Activated CD4-positive, alpha-beta memory T cell treated with anti-CD3 and anti-CD28 coated beads, Interleukin-2, amount 10 ng/mL, durations not matched to agents 7 days and 5 days (primary cell): ENCODE data around the gene RASGRP2. TPM values are rescaled to one million over a fixed set of nuclear protein-coding genes. Genes with fewer than 3 reads are reported as not detected.
A peak's percentile ranks its signal among the peaks of the same experiment; 100 is the strongest.

Experiments
- CTCF ChIA-PET: fragments of 350-600 bp; sonication (Branson Sonifier 250); formaldehyde crosslinking; loops from one replicate; lab custom pipeline; 2021; ENCODE audit warnings: antibody characterized with exemption, inconsistent platforms; lab: Charles Lee
- POLR2A ChIA-PET: fragments of 350-600 bp; sonication (Branson Sonifier 250); formaldehyde crosslinking; loops from one replicate; lab custom pipeline; 2021; ENCODE audit warnings: antibody characterized with exemption; lab: Charles Lee
- DNase-seq: peaks from one replicate; pipeline ENCODE4 v3.0.0-alpha.2; 2020
- H3K27ac Mint-ChIP-seq: one replicate; pipeline ENCODE4 v1.8.0; 2021; ENCODE audit warnings: mild to moderate bottlenecking, mixed read lengths
- H3K27me3 Mint-ChIP-seq: one replicate; pipeline ENCODE4 v1.8.0; 2021; ENCODE audit warnings: mixed read lengths
- H3K36me3 Mint-ChIP-seq: one replicate; pipeline ENCODE4 v1.8.0; 2021; ENCODE audit warnings: low read depth, mixed read lengths
- H3K4me1 Mint-ChIP-seq: one replicate; pipeline ENCODE4 v1.8.0; 2021; ENCODE audit warnings: mixed read lengths
- H3K4me3 Mint-ChIP-seq: one replicate; pipeline ENCODE4 v1.8.0; 2021; ENCODE audit warnings: mild to moderate bottlenecking, mixed read lengths
- H3K9me3 Mint-ChIP-seq: one replicate; pipeline ENCODE4 v1.8.0; 2021; ENCODE audit warnings: mixed read lengths
- total RNA-seq, 2 experiments: library from RNA; stranded (reverse); gene quantifications; one replicate each; pipeline ENCODE4 v1.2.3, GENCODE V29; 2021

Gene RASGRP2
- total RNA-seq, 2 experiments from 2014 or later: 179 to 183 TPM

GRCh38 chr11:64767344-64768299 lies 23.7 kb upstream of the RASGRP2 start:
- Mint-ChIP-seq H3K9me3 (no peaks in the 10 kb centered on the region), H3K36me3 (peaks cover 94% of the 10 kb centered on the region), H3K27ac (peak overlapping the region; percentile 85), H3K4me3 (no peak overlapping the region), H3K4me1 (peaks cover 90% of the 10 kb centered on the region), H3K27me3 (no peaks in the 10 kb centered on the region)
- POLR2A ChIA-PET: interaction anchor here (1.0 to 13.2 kb wide), 6 partner anchors 9 to 35 kb away, joined by 3 to 435 read pairs (median 6); partner anchors contain the start of genes RASGRP2 and SF1
- DNase-seq: peak; percentile 83
- CTCF ChIA-PET: interaction anchor here (0.9 to 3.1 kb wide), 6 partner anchors 9 to 26 kb away, joined by 3 to 20 read pairs (median 7); partner anchors contain the start of genes RASGRP2 and SF1

GRCh38 chr11:64766881-64767280 lies 22.9 kb upstream of the RASGRP2 start:
- DNase-seq: no peak
- H3K4me1 Mint-ChIP-seq: peaks cover 90% of the 10 kb centered on the region
- POLR2A ChIA-PET: interaction anchor here (1.0 to 13.2 kb wide), 5 partner anchors 10 to 35 kb away, joined by 4 to 435 read pairs (median 13); partner anchors contain the start of genes RASGRP2 and SF1

GRCh38 chr11:64765851-64766665 lies 22.1 kb upstream of the RASGRP2 start:
- peak overlapping the region; percentile 99 for H3K27ac Mint-ChIP-seq
- CTCF ChIA-PET: interaction anchor here (4.3 to 11.8 kb wide), 2 partner anchors 11 to 21 kb away, joined by 27 to 132 read pairs; partner anchors contain the start of genes RASGRP2 and SF1
- H3K4me3 Mint-ChIP-seq: no peak overlapping the region
- peaks cover 89% of the 10 kb centered on the region for H3K4me1 Mint-ChIP-seq
- no peaks in the 10 kb centered on the region for H3K9me3 Mint-ChIP-seq
- POLR2A ChIA-PET: interaction anchor here (7.9 to 13.2 kb wide), 2 partner anchors 11 to 20 kb away, joined by 151 to 435 read pairs; partner anchors contain the start of genes RASGRP2 and SF1
- H3K36me3 Mint-ChIP-seq: peaks cover 89% of the 10 kb centered on the region
- H3K27me3 Mint-ChIP-seq: no peaks in the 10 kb centered on the region
- no peak for DNase-seq

More at GRCh38 chr11:64766881-64767280, 22.9 kb upstream of the RASGRP2 start:
- Mint-ChIP-seq H3K36me3 (peaks cover 93% of the 10 kb centered on the region), H3K4me3 (no peak overlapping the region), H3K9me3 (no peaks in the 10 kb centered on the region), H3K27ac (peak overlapping the region; percentile 85), H3K27me3 (no peaks in the 10 kb centered on the region)
- CTCF ChIA-PET: interaction anchor here (1.9 to 11.8 kb wide), 4 partner anchors 10 to 23 kb away, joined by 10 to 132 read pairs (median 24); partner anchors contain the start of genes RASGRP2 and SF1

- ChIA-PET POLR2A (interaction anchor here (7.9 to 13.2 kb wide), 2 partner anchors 12 to 19 kb away, joined by 151 to 435 read pairs; partner anchors contain the start of genes RASGRP2 and SF1), CTCF (interaction anchor here (4.3 to 11.8 kb wide), 2 partner anchors 12 to 21 kb away, joined by 27 to 132 read pairs; partner anchors contain the start of genes RASGRP2 and SF1)
- Mint-ChIP-seq H3K4me1 (peaks cover 89% of the 10 kb centered on the region), H3K9me3 (no peaks in the 10 kb centered on the region), H3K4me3 (peak overlapping the region; percentile 72), H3K27ac (peak overlapping the region; percentile 99), H3K36me3 (peaks cover 87% of the 10 kb centered on the region), H3K27me3 (no peaks in the 10 kb centered on the region)
- DNase-seq: no peak
Observed at GRCh38 chr11:64765291-64765850, 21.4 kb upstream of the RASGRP2 start.

GRCh38 chr11:64764753-64765152 lies 20.8 kb upstream of the RASGRP2 start:
- no peak for DNase-seq
- Mint-ChIP-seq H3K4me3 (peak overlapping the region; percentile 72), H3K27ac (peak overlapping the region; percentile 99), H3K27me3 (no peaks in the 10 kb centered on the region), H3K4me1 (peaks cover 92% of the 10 kb centered on the region), H3K36me3 (peaks cover 85% of the 10 kb centered on the region), H3K9me3 (no peaks in the 10 kb centered on the region)
- POLR2A ChIA-PET: interaction anchor here (1.1 to 13.2 kb wide), 3 partner anchors 12 to 39 kb away, joined by 3 to 435 read pairs (median 151); partner anchors contain the start of genes RASGRP2 and SF1
- CTCF ChIA-PET: interaction anchor here (0.9 to 11.8 kb wide), 5 partner anchors 12 to 447 kb away, joined by 3 to 132 read pairs (median 4); partner anchors contain the start of genes MEN1, PRDX5, RASGRP2 and SF1

GRCh38 chr11:64764040-64764611 lies 20.2 kb upstream of the RASGRP2 start:
- H3K4me3 Mint-ChIP-seq: peak overlapping the region; percentile 72
- CTCF ChIA-PET: interaction anchor here (0.7 to 11.8 kb wide), 7 partner anchors 8 to 446 kb away, joined by 3 to 132 read pairs (median 4); partner anchors contain the start of genes MEN1, PRDX5, RASGRP2 and SF1
- no peaks in the 10 kb centered on the region for H3K9me3 Mint-ChIP-seq
- H3K4me1 Mint-ChIP-seq: peaks cover 87% of the 10 kb centered on the region
- POLR2A ChIA-PET: interaction anchor here (1.0 to 13.2 kb wide), 7 partner anchors 8 to 277 kb away, joined by 3 to 435 read pairs (median 6); partner anchors contain the start of genes MAP4K2, RASGRP2, SAC3D1 and SF1
- no peaks in the 10 kb centered on the region for H3K27me3 Mint-ChIP-seq
- peak; percentile 72 for DNase-seq
- peak overlapping the region; percentile 99 for H3K27ac Mint-ChIP-seq
- peaks cover 79% of the 10 kb centered on the region for H3K36me3 Mint-ChIP-seq

- peak; percentile 39 for DNase-seq
- ChIA-PET CTCF (interaction anchor here (0.7 to 11.8 kb wide), 6 partner anchors 9 to 446 kb away, joined by 3 to 132 read pairs (median 4); partner anchors contain the start of genes MEN1, PRDX5, RASGRP2 and SF1), POLR2A (interaction anchor here (0.7 to 13.2 kb wide), 11 partner anchors 8 to 277 kb away, joined by 3 to 435 read pairs (median 4); partner anchors contain the start of genes MAP4K2, RASGRP2, SAC3D1 and SF1)
- Mint-ChIP-seq H3K27me3 (no peaks in the 10 kb centered on the region), H3K4me1 (peaks cover 84% of the 10 kb centered on the region), H3K36me3 (peaks cover 74% of the 10 kb centered on the region), H3K27ac (peak overlapping the region; percentile 99), H3K9me3 (no peaks in the 10 kb centered on the region), H3K4me3 (peak overlapping the region; percentile 43)
Observed at GRCh38 chr11:64763526-64764039, 19.6 kb upstream of the RASGRP2 start.

GRCh38 chr11:64762674-64763525 lies 19.0 kb upstream of the RASGRP2 start:
- H3K27me3 Mint-ChIP-seq: no peaks in the 10 kb centered on the region
- H3K4me3 Mint-ChIP-seq: peak overlapping the region; percentile 44
- H3K4me1 Mint-ChIP-seq: peaks cover 77% of the 10 kb centered on the region
- no peaks in the 10 kb centered on the region for H3K9me3 Mint-ChIP-seq
- ChIA-PET POLR2A (interaction anchor here (0.7 to 13.2 kb wide), 10 partner anchors 8 to 278 kb away, joined by 3 to 435 read pairs (median 4); partner anchors contain the start of genes MAP4K2, RASGRP2, SAC3D1 and SF1), CTCF (interaction anchor here (0.8 to 11.8 kb wide), 4 partner anchors 9 to 48 kb away, joined by 4 to 132 read pairs (median 16); partner anchors contain the start of genes MEN1, RASGRP2 and SF1)
- peak; percentile 40 for DNase-seq
- H3K36me3 Mint-ChIP-seq: peaks cover 67% of the 10 kb centered on the region
- H3K27ac Mint-ChIP-seq: peak overlapping the region; percentile 99

GRCh38 chr11:64762277-64762673 lies 18.3 kb upstream of the RASGRP2 start:
- Mint-ChIP-seq H3K27ac (peak overlapping the region; percentile 99), H3K4me3 (no peak overlapping the region), H3K9me3 (no peaks in the 10 kb centered on the region), H3K36me3 (peaks cover 61% of the 10 kb centered on the region), H3K4me1 (peaks cover 71% of the 10 kb centered on the region), H3K27me3 (no peaks in the 10 kb centered on the region)
- ChIA-PET CTCF (interaction anchor here (11.8 kb wide), 1 partner anchor 18 kb away, joined by 132 read pairs; the partner anchor contains the start of gene RASGRP2), POLR2A (interaction anchor here (2.1 to 13.2 kb wide), 4 partner anchors 8 to 40 kb away, joined by 6 to 435 read pairs (median 80); partner anchors contain the start of genes MAP4K2, RASGRP2 and SF1)
- no peak for DNase-seq
